K562 (cell line): Measurements from ENCODE around the gene SPATA2L. TPM values are rescaled to one million over a fixed set of nuclear protein-coding genes. Genes with fewer than 3 reads are reported as not detected.
A peak's percentile ranks its signal among the peaks of the same experiment; 100 is the strongest.

Source experiments
- E2F3 ChIP-seq: fragments of 250-450 bp; sonication (Bioruptor Pico); IDR thresholded peaks from 2 replicates; pipeline ENCODE4 v1.4.0; 2020; ENCODE audit warnings: mild to moderate bottlenecking
- EGR1 ChIP-seq: fragments of 450-650 bp; conservative IDR thresholded peaks from 2 replicates; pipeline ENCODE4 v1.6.1; 2017; ENCODE audit warnings: mild to moderate bottlenecking
- ELF2 ChIP-seq: fragments of 250-450 bp; sonication (Bioruptor Pico); IDR thresholded peaks from 2 replicates; pipeline ENCODE4 v1.5.0; 2021; ENCODE audit warnings: mild to moderate bottlenecking
- FIP1L1 ChIP-seq: fragments of 200-400 bp; formaldehyde crosslinking; IDR thresholded peaks from 2 replicates; pipeline ENCODE4 v1.6.1; 2018; ENCODE audit warnings: mild to moderate bottlenecking, low read depth, low read length; ENCODE audit not compliant: poor library complexity, severe bottlenecking
- GABPA ChIP-seq: fragments of 200-800 bp; sonication (Bioruptor generic); conservative IDR thresholded peaks from 2 replicates; pipeline ENCODE4 v1.6.1; 2016; ENCODE audit warnings: low read depth, missing genetic modification characterization, missing compliant biosample characterization
- GATAD2B ChIP-seq: fragments of 450-650 bp; IDR thresholded peaks from 2 replicates; pipeline ENCODE4 v1.6.1; 2017; ENCODE audit warnings: mild to moderate bottlenecking, borderline replicate concordance
- HMGN3 ChIP-seq: IDR thresholded peaks from 2 replicates; pipeline ENCODE4 v1.6.1; 2011; ENCODE audit warnings: borderline replicate concordance, low read depth, mild to moderate bottlenecking, mixed read lengths, low read length; ENCODE audit not compliant: insufficient read length; ENCODE audit errors: extremely low read depth
- KDM5B ChIP-seq: fragments of 200-600 bp; sonication (generic); IDR thresholded peaks from 2 replicates; pipeline ENCODE4 v1.6.1; 2012; ENCODE audit warnings: low read depth, mild to moderate bottlenecking, moderate library complexity, low read length, control low read depth, inconsistent platforms; ENCODE audit not compliant: insufficient replicate concordance
- MAFF ChIP-seq: IDR thresholded peaks from 2 replicates; pipeline ENCODE4 v1.6.1; 2012; ENCODE audit warnings: low read length, improper control_type of control experiment
- NBN ChIP-seq: fragments of 450-650 bp; IDR thresholded peaks from 2 replicates; pipeline ENCODE4 v1.6.1; 2016; ENCODE audit warnings: low read depth, mild to moderate bottlenecking
- NCOA1 ChIP-seq: fragments of 450-650 bp; IDR thresholded peaks from 2 replicates; pipeline ENCODE4 v1.6.1; 2016; ENCODE audit warnings: low read depth
- PHB ChIP-seq: fragments of 250-450 bp; sonication (Bioruptor Pico); IDR thresholded peaks from 2 replicates; pipeline ENCODE4 v1.5.0; 2021
- PPARD ChIP-seq: fragments of 250-450 bp; sonication (Bioruptor Pico); IDR thresholded peaks from 2 replicates; pipeline ENCODE4 v1.8.0; 2022; ENCODE audit warnings: inconsistent platforms, mild to moderate bottlenecking, moderate library complexity
- RNF2 ChIP-seq: sonication (generic); IDR thresholded peaks from 2 replicates; pipeline ENCODE4 v1.6.1; 2016
- SMC3 ChIP-seq: conservative IDR thresholded peaks from 2 replicates; pipeline ENCODE4 v1.6.1; 2011; ENCODE audit warnings: low read depth, low read length, improper control_type of control experiment; ENCODE audit not compliant: insufficient read depth
- TAF1 ChIP-seq: IDR thresholded peaks from 2 replicates; pipeline ENCODE4 v1.6.1; 2011; ENCODE audit warnings: mild to moderate bottlenecking, low read length, moderate library complexity; ENCODE audit not compliant: insufficient read depth, control insufficient read depth, severe bottlenecking; ENCODE audit errors: extremely low read depth
- TEAD2 ChIP-seq: fragments of 450-650 bp; IDR thresholded peaks from 2 replicates; pipeline ENCODE4 v1.6.1; 2016; ENCODE audit warnings: missing genetic modification characterization, control low read depth, missing compliant biosample characterization
- ZNF668 ChIP-seq: fragments of 250-450 bp; sonication (Bioruptor Pico); IDR thresholded peaks from 2 replicates; pipeline ENCODE4 v1.8.0; 2022; ENCODE audit warnings: mild to moderate bottlenecking, inconsistent platforms
- polyA plus RNA-seq, 8 experiments: library from polyadenylated mRNA; depleted of rRNA in 4 of 8; stranded (reverse) in 5 of 8; unstranded in 3 of 8; fragments of >200 nt; fragmentation: Nextera tagmentation in 2 of 8; fragmentation: Illumina TruSeq in 1 of 8; extraction: Ambion mirVana in 2 of 8; extraction: Trizol in 1 of 8; gene quantifications; 2 replicates each; pipeline versions ENCODE4 v1.2.1 to v1.2.3, GENCODE V29; 2011 to 2014; ENCODE audit warnings: inconsistent platforms in 1 of 8, missing spikeins in 1 of 8
- total RNA-seq, 7 experiments: library from RNA; depleted of rRNA in 6 of 7; stranded (reverse); fragments of >200 nt in 6 of 7; fragmentation: Illumina TruSeq in 2 of 7; extraction: Trizol in 2 of 7; gene quantifications; 2 replicates each; pipeline versions ENCODE4 v1.2.1 to v1.2.3, GENCODE V29; 2011 to 2021; ENCODE audit warnings: low replicate concordance in 1 of 7
- TF ChIP-seq, protein P1 (sequence below): fragments of 250-450 bp; sonication (Bioruptor Pico); IDR thresholded peaks from 2 replicates; pipeline ENCODE4 v1.4.0; 2020; ENCODE audit warnings: mild to moderate bottlenecking
- TF ChIP-seq, protein P2 (sequence below), 2 experiments: IDR thresholded peaks; 2 replicates each; pipeline ENCODE4 v1.6.1; 2011; ENCODE audit warnings: borderline replicate concordance in 1 of 2, control low read depth in 1 of 2, low read depth in 1 of 2, low read length in 1 of 2, mild to moderate bottlenecking in 1 of 2, mixed read lengths in 1 of 2, moderate library complexity in 1 of 2; ENCODE audit not compliant: insufficient read depth in 1 of 2, insufficient read length in 1 of 2, poor library complexity in 1 of 2, severe bottlenecking in 1 of 2; ENCODE audit errors: extremely low read depth in 1 of 2
- TF ChIP-seq, protein P3 (sequence below): fragments of 200-800 bp; sonication (Bioruptor generic); IDR thresholded peaks from 2 replicates; pipeline ENCODE4 v1.6.1; 2017; ENCODE audit warnings: missing genetic modification characterization, missing compliant biosample characterization
- TF ChIP-seq, protein P4 (sequence below): fragments of 250-450 bp; sonication (Bioruptor Pico); IDR thresholded peaks from 2 replicates; pipeline ENCODE4 v1.5.0; 2021

SPATA2L gene
- total and polyA plus RNA-seq, 9 of the 15 experiments (the other 6 are each of a cell fraction or from before 2014, with no cell fraction given), result 0.13 to 19.2 (median 4.8) TPM; not detected in 1

DNA sequence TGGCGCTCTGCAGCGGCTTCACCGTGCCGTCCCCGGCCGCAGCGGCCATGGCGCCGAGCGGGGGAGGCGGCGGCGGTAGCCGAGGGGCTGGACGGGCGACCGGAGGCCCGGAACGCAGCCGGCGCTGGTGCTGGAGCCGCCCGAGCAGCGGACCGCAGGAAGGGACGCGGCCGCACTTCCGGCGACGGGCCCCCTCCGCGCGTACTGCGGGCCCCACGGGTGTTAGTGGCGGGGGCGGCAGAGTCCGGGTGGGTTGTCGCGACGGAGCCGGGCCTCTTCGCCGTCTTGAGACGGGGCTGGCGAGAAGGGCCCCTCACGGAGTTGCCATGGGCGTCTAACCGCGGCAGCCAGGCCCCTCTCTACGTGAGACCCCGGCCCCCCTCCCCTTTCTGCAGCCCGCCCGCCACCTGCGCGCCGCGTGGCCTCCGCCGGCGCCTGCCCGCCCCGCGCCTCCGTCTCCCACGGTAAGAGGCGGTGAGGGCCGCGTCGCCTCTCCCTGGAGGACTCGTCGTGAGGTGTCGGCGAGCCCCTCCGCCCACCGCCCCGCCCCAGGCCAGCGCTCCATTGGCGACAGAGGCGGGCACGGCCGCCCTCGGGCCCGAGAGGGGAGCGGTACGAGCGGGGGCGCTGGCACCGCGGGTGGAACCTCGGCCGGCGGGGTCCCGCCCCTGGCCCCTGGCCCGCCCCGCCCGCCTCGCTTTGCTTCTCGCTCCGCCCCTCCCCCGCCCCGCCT, 19.5 kb upstream of the SPATA2L start, which contains the start of the genes VPS9D1 and ZNF276 (continued):
- TF ChIP-seq TAF1, result peak; percentile 81
- peak; percentile 5; the same call in 1 of the 2 replicates for TF ChIP-seq E2F3 (CRISPR knock-in tag)
- peak; percentile 100 for TF ChIP-seq GABPA (tag)
- TF ChIP-seq, protein P1, sequence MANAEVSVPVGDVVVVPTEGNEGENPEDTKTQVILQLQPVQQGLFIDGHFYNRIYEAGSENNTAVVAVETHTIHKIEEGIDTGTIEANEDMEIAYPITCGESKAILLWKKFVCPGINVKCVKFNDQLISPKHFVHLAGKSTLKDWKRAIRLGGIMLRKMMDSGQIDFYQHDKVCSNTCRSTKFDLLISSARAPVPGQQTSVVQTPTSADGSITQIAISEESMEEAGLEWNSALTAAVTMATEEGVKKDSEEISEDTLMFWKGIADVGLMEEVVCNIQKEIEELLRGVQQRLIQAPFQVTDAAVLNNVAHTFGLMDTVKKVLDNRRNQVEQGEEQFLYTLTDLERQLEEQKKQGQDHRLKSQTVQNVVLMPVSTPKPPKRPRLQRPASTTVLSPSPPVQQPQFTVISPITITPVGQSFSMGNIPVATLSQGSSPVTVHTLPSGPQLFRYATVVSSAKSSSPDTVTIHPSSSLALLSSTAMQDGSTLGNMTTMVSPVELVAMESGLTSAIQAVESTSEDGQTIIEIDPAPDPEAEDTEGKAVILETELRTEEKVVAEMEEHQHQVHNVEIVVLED (CRISPR knock-in tag), result peak; percentile 81
- TF ChIP-seq, protein P2, sequence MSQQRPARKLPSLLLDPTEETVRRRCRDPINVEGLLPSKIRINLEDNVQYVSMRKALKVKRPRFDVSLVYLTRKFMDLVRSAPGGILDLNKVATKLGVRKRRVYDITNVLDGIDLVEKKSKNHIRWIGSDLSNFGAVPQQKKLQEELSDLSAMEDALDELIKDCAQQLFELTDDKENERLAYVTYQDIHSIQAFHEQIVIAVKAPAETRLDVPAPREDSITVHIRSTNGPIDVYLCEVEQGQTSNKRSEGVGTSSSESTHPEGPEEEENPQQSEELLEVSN (IDR thresholded peaks at IDR 0.05; ENCODE audit: borderline replicate concordance in 1 of 2, extremely low read depth in 1 of 2, insufficient read depth in 1 of 2, insufficient read length in 1 of 2, low read depth in 1 of 2, low read length in 1 of 2, poor library complexity in 1 of 2, severe bottlenecking in 1 of 2), result peak; percentile 63 to 92
- TF ChIP-seq NBN, result no peak
- no peak for TF ChIP-seq PPARD (CRISPR knock-in tag)
- TF ChIP-seq EGR1, result peak; percentile 69
- peak; percentile 93 for TF ChIP-seq FIP1L1
- TF ChIP-seq NCOA1, result peak; percentile 76; the same call in 1 of the 2 replicates
- TF ChIP-seq GATAD2B, result peak; percentile 99
- no peak for TF ChIP-seq MAFF
- 0 out of 2 replicates have a peak, but pooled peaks have one; percentile 84 for TF ChIP-seq PHB (CRISPR knock-in tag)
- TF ChIP-seq TEAD2 (tag), result no peak
- TF ChIP-seq KDM5B, result peak; percentile 72
- TF ChIP-seq SMC3, result 0 out of 2 replicates have a peak, but pooled peaks have one; percentile 18
- TF ChIP-seq, protein P3, sequence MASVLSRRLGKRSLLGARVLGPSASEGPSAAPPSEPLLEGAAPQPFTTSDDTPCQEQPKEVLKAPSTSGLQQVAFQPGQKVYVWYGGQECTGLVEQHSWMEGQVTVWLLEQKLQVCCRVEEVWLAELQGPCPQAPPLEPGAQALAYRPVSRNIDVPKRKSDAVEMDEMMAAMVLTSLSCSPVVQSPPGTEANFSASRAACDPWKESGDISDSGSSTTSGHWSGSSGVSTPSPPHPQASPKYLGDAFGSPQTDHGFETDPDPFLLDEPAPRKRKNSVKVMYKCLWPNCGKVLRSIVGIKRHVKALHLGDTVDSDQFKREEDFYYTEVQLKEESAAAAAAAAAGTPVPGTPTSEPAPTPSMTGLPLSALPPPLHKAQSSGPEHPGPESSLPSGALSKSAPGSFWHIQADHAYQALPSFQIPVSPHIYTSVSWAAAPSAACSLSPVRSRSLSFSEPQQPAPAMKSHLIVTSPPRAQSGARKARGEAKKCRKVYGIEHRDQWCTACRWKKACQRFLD (CRISPR knock-in tag), result peak; percentile 82
- TF ChIP-seq HMGN3, result peak; percentile 54
- peak; percentile 68; the same call in 1 of the 2 replicates for TF ChIP-seq ELF2 (CRISPR knock-in tag)
- TF ChIP-seq RNF2, result 0 out of 2 replicates have a peak, but pooled peaks have one; percentile 28
- TF ChIP-seq, protein P4, sequence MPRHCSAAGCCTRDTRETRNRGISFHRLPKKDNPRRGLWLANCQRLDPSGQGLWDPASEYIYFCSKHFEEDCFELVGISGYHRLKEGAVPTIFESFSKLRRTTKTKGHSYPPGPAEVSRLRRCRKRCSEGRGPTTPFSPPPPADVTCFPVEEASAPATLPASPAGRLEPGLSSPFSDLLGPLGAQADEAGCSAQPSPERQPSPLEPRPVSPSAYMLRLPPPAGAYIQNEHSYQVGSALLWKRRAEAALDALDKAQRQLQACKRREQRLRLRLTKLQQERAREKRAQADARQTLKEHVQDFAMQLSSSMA, result peak; percentile 93
- TF ChIP-seq ZNF668 (CRISPR knock-in tag), result no peak
